ENCODE data around the gene TFF3.

Gene TFF3, protein sequence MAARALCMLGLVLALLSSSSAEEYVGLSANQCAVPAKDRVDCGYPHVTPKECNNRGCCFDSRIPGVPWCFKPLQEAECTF

GRCh38 chr21:42315296-42315891 lies at the start of gene TFF3:
TSS of gene TFF3 (minus strand) at chr21:42315409. CDS start at chr21:42315374, 35 bp downstream.
- TF ChIP-seq CTCF (IDR thresholded peaks at IDR 0.05; ENCODE audit: control extremely low read depth, extremely low read depth, low read depth, missing control alignments), result no peak
- CTCF ChIA-PET, result no interaction called here
- DNase-seq (ENCODE audit: extremely low spot score), result no peak
- POLR2A ChIA-PET, result no interaction called here

DNA sequence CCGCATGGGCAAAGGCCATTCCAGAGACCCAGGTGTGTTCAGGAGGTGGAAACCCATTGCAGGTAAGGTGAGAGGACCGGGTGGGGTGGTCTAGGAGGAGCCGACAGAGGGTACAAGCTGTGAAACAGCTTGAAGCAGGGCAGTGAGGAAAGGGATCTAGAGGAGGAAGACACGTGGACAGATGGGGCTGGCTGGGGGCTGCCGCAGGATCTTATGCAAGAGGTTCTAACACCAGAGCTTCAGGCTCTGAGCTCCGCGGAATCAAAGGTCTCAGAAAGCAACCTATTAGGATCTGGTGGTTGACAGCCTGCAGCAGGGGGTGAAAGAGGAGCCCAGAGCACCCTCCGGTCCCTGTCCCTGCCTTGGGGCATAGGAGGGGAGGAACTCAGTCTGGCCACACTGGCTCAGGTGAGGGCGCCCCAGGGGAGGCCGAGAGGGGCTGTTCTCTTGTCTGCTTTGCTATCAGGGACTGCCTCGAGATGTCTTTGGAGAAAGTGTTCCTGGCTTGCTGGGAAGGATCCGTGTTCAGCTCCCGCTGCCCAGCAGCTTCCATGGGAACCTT lies 49.2 kb upstream of the TFF3 start:
- no peak for DNase-seq (ENCODE audit: extremely low spot score)
- ChIA-PET POLR2A (no interaction called here), CTCF (interaction anchor here (1.6 kb wide), 1 partner anchor 54 kb away, joined by 3 read pairs; no protein-coding TSS in a partner anchor)
- TF ChIP-seq CTCF (IDR thresholded peaks at IDR 0.05; ENCODE audit: control extremely low read depth, extremely low read depth, low read depth, missing control alignments), result no peak

DNA sequence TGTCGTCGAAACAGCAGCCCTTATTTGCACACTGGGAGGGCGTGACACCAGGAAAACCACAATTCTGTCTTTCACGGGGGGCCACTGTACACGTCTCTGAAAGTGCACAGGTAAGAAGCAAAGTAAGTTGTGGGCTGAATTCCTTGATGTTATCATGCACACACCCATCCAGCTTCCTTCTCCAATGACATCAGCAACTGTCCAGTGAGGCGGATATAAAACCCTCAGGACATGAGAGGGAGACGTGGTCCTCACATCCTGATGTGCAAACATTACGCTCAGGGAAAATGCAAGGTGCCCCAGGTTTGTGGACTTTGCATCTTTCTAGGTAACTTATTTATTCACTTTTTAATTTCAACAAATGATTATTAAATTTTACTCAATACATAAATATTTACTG lies 48.1 kb upstream of the TFF3 start:
- no peak for TF ChIP-seq CTCF (IDR thresholded peaks at IDR 0.05; ENCODE audit: control extremely low read depth, extremely low read depth, low read depth, missing control alignments)
- CTCF ChIA-PET, result interaction anchor here (1.6 kb wide), 1 partner anchor 53 kb away, joined by 3 read pairs; no protein-coding TSS in a partner anchor
- POLR2A ChIA-PET, result no interaction called here
- DNase-seq (ENCODE audit: extremely low spot score), result no peak

- no peak for DNase-seq (ENCODE audit: extremely low spot score)
- no peak for TF ChIP-seq CTCF (IDR thresholded peaks at IDR 0.05; ENCODE audit: control extremely low read depth, extremely low read depth, low read depth, missing control alignments)
- ChIA-PET CTCF (interaction anchor here (1.8 kb wide), 1 partner anchor 20 kb away, joined by 4 read pairs; no protein-coding TSS in a partner anchor), POLR2A (no interaction called here)
These were observed 47.5 kb upstream of the TFF3 start for GRCh38 chr21:42362700-42363099.

GRCh38 chr21:42362198-42362597 lies 47.0 kb upstream of the TFF3 start:
- CTCF ChIA-PET, result interaction anchor here (0.9 to 1.8 kb wide), 2 partner anchors 20 to 24 kb away, joined by 3 to 4 read pairs; no protein-coding TSS in a partner anchor
- TF ChIP-seq CTCF (IDR thresholded peaks at IDR 0.05; ENCODE audit: control extremely low read depth, extremely low read depth, low read depth, missing control alignments), result no peak
- POLR2A ChIA-PET, result no interaction called here
- no peak for DNase-seq (ENCODE audit: extremely low spot score)

GRCh38 chr21:42361286-42361685 lies 46.1 kb upstream of the TFF3 start:
- CTCF ChIA-PET, result interaction anchor here (0.9 to 1.8 kb wide), 8 partner anchors 12 to 103 kb away, joined by 3 to 8 read pairs (median 4); partner anchors contain the start of gene UBASH3A

More at GRCh38 chr21:42361286-42361685, 46.1 kb upstream of the TFF3 start:
- DNase-seq (ENCODE audit: extremely low spot score), result no peak
- no peak for TF ChIP-seq CTCF (IDR thresholded peaks at IDR 0.05; ENCODE audit: control extremely low read depth, extremely low read depth, low read depth, missing control alignments)
- POLR2A ChIA-PET, result no interaction called here
